Activated CD4-positive, alpha-beta T cell treated with anti-CD3 and anti-CD28 coated beads, Interleukin-2, amount 50 U/mL, for 24 hours (primary cell): Measurements from ENCODE around the gene KCNIP1.
"Not testable (repeated sequence)": the region's sequence is repeated elsewhere in the genome, so short reads cannot be mapped to it uniquely, and the experiment has no call there.

Experiments used
- DNase-seq, 2 donors: peaks; one replicate each; pipeline ENCODE4 v3.0.0-alpha.2; 2020; ENCODE audit warnings: low read depth in 1 of 2, low spot score in 1 of 2

The KCNIP1 gene

GRCh38 chr5:170534941-170535340, 31.1 kb downstream of the KCNIP1 start:
- no peak for DNase-seq

DNA sequence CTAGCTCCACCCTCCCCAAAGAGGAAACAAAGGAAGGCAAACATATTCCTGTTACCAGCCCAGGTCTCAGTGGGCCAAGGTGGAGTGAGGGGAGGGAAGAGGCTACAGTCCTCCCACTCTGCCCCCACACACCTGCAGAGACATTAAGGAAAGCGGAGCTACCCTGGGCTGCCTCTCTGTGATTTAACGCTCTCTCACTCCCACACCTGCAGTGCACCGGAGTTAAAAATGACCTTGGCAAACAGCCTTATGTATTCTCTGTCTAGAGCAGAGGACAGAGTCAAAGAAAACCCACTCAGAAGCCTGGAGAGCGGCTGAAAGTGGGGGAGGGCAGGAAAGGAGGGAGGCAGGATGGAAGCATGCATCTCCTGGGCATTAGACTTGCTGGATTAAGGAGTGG, 32.7 kb downstream of the KCNIP1 start:
- DNase-seq: no peak

DNA sequence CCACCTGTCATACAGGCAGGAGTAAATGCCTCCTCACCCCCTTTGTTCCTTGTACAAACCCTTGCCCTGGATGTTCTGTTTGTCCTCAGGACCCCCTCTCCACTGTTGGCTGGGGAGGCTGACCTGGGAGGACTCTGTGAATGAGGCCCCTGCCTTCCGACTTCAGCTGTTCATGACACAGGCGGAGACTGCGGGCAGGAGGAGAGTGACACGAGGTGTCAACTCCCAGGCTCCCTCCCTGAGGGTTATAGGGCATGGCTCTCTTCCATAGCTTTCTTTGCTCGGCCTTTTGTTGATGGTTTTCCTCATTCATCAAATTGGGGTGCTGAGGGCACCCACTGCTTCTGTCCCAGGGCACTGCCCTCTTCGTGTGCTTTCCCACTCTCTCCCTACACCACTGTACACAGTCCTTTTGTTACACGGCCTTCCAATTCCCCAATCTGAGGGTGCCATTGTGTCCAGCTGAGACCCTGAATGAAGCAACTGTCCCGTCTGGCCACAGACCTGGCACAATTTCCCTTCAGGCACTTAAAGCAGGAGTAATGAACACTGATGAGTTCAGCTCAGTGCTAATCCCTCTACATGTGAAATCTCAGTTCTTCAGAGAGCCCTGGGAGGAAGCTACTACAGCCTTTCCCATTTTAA, 33.8 kb downstream of the KCNIP1 start:
- no peak for DNase-seq

- DNase-seq: no peak
These were observed 34.3 kb downstream of the KCNIP1 start for GRCh38 chr5:170538096-170538465.

DNA sequence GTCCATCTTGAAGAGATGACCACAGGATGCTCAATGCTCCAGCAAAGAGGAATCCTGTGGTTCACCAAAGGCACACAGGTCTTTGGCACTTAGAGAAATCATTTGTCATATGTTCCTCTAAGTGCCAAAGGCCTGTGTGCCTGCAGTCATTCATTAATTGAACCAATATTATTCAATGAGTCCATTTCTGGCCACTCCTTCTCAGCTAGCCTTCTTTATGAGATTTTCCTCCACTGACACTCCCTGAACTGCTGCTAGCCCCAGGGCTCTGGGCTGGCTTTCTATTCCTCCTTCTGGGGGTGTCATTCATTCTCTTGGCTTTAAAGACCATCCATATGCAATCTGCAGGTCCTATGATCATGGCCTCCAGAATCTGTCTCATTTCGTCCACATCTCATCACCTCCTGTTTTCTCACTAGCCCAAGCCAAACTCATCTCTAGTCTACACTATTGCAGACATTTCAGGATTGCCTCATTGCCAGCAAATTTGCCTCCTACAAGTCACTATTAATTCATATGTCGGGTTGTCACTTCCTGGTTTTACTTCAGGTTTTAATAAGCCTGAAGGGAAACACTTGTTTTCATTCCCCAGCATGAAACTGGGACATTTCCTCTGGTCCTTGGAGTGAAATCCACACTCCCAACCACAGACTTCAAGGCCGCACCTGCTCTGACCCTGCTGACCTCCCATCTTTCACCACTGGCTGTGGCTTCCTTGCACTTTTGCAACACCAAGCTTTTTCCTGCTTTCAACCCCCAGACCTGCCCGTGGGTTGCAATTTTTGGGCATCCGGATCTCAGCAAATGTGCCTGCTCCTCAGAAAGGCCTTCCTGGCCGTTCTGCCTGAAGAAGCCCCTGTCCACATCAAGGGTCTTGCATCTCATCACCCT, 35.1 kb downstream of the KCNIP1 start:
- DNase-seq: no peak

GRCh38 chr5:170540271-170540670, 36.5 kb downstream of the KCNIP1 start:
- DNase-seq: no peak

GRCh38 chr5:170541146-170541769, 37.4 kb downstream of the KCNIP1 start:
- no peak for DNase-seq

- no peak for DNase-seq
These were observed 39.0 kb downstream of the KCNIP1 start for GRCh38 chr5:170542691-170543293.

DNA sequence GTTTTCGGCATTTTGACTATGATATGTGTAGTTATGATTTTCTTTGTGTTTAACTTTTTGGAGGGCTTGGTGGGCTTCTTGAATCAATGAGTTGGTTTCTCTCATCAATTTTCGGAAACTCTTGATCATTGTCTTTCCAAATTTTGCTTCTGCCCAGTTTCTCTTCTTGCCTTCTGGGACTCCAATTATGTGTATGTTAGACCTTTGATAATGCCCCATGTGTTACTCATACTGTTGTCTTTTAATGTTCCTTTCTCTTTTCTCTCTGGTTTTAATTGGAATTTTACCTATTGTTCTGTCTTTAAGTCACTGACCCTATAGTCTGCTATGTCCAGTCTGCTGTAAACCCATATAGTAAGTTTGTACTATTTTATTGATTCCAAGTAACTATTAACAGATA, 41.5 kb downstream of the KCNIP1 start:
- no peak for DNase-seq

DNA sequence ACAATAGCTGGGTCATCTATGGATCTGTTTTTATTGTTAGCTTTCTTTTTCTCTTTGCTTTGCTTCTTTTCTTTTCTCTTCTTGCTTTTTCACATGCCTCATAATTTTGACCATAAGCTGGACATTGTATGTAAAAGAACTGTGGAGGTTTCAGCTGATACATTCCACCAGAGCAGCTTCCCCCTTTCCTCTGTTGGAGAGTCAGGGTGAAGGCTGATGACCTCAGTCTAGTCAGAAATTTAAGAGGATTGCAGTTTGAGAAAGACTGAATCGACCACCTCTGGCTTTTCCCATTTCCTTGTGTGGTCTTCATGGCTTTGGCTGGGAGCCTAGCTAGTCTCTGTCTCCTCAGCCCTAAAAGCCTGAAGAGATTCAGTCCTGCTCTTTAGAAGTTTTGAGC, 42.0 kb downstream of the KCNIP1 start:
- DNase-seq: no peak

DNA sequence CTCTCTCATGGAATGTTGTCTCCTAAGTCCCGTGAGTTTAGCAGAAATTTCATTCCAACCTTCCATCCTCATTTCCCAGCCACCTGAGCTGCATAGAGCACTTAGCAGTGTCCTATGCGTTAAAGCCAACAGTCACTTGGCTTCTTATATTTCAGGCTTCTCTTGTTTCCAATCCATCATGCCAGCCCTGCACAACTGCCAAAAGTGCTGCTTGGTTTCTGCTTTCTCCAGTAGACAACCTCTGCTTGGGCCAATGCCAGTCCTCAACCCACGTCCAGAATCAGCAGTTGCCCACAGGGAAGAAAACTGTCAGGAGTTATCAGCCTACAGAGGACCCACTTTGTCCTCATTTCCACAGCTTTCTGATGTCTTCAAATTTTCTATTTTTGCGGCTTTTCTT, 42.5 kb downstream of the KCNIP1 start:
- DNase-seq: no peak

DNA sequence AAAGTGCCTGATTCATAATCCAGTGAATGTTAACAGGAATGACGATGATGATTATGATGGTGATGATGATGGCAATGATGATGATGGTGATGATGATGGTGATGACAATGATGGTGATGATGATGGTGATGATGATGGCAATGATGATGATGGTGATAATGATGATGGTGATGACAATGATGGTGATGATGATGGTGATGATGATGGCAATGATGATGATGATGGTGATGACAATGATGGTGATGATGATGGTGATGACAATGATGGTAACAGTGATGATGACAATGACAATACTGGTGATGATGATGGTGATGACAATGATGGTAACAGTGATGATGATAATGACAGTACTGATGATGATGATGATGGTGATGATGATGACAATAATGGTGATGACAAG, 46.6 kb downstream of the KCNIP1 start:
- DNase-seq: not testable (repeated sequence)

GRCh38 chr5:170551076-170551475, 47.3 kb downstream of the KCNIP1 start:
- DNase-seq: no peak

DNA sequence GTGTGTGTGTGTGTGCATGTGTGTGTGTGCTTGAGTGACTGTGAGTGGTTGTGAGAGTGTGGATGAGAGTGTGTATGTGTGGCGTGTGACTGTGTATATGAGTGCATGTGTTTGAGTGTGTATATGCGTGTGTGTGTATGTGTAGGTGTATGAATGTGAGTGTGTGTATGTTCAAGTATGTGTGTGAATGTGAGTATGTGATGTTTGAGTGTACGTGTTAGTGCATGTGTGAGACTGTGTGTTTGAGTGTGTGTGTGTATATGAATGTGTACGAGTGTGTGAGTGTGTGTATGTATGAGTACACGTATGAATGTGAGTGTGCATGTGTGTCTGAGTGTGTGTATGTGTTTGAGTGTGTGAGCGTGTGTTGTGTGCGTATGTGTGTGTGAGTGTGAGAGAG, 47.8 kb downstream of the KCNIP1 start:
- DNase-seq: no peak

DNA sequence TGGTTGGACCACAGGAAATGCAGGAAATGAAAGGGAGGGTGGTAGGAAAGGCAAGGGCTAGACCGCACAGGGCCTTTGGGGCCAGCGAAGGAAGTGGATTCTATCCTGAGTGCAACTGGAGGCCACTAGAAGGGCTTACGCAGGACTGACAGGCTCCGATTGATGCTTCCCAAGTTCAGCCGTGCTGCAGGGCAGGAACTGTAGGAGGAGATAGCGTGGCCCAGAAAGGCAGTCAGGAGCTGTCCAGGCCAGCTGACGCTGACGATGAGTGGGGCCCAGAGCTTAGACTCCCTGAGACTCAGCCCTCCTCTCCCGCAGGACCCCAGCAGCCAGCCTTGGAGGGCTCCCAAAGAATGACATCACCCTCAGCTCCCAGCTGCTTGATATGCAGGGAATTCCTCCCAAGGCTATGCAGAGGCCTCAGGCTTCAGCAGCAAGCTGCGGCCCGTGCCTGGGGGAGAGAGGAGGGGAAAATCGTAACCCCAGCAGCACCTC, 48.8 kb downstream of the KCNIP1 start:
- DNase-seq: no peak

GRCh38 chr5:170553218-170553617, 49.4 kb downstream of the KCNIP1 start:
- DNase-seq: no peak

- no peak for DNase-seq
These were observed 50.9 kb downstream of the KCNIP1 start for GRCh38 chr5:170554521-170555267.

GRCh38 chr5:170557314-170557713, 53.5 kb downstream of the KCNIP1 start:
- no peak for DNase-seq

GRCh38 chr5:170559296-170559695, 55.5 kb downstream of the KCNIP1 start:
- DNase-seq: no peak

GRCh38 chr5:170560938-170561337, 57.1 kb downstream of the KCNIP1 start:
- DNase-seq: no peak
